K562 (cell line): ENCODE data around the gene KAT5. TPM values are rescaled to one million over a fixed set of nuclear protein-coding genes. Genes with fewer than 3 reads are reported as not detected.
A peak's percentile ranks its signal among the peaks of the same experiment; 100 is the strongest.

Experiments
- ATAC-seq: fragments of 200-7000 bp; cut with Tn5 transposase; 3 replicates; pipeline ENCODE4 v1.9.1; 2020; ENCODE audit warnings: moderate library complexity
- BruUV-seq: library from RNA; stranded (reverse); fragments of 400-500 nt; replicated peaks from 2 replicates; lab custom pipeline; 2021; lab: Mats Ljungman, UMichigan
- CTCF ChIA-PET: fragments of 300-600 bp; formaldehyde crosslinking; extraction: SDS; loops from one replicate; lab custom pipeline; 2021; ENCODE audit warnings: low intra/inter-chr PET ratio; lab: Yijun Ruan, JAX
- POLR2A ChIA-PET: fragments of 300-600, 350-650 bp; sonication (Branson Sonifier 250); formaldehyde crosslinking; extraction: SDS; loops from one replicate; lab custom pipeline; 2021; ENCODE audit warnings: antibody characterized with exemption, inconsistent platforms; lab: Yijun Ruan, JAX
- DNase-seq, 4 experiments: peaks; one replicate each; pipeline versions ENCODE4 v3.0.0 to v3.0.0-alpha.2; 2011 to 2018; ENCODE audit warnings: low spot score in 3 of 4, mixed read lengths in 3 of 4; ENCODE audit errors: extremely low read depth in 1 of 4
- FAIRE-seq: peaks from 2 replicates; lab custom pipeline; 2011; peaks lifted over from hg19 to GRCh38; lab: Jason Lieb, UNC
- H2AFZ ChIP-seq: 2 replicates; pipeline ENCODE4 v1.6.0; 2011; ENCODE audit warnings: low read depth, low read length, control low read depth, inconsistent platforms
- H3K27ac ChIP-seq: fragments of 200-600 bp; 3 replicates; pipeline ENCODE4 v1.8.0; 2011; ENCODE audit warnings: low read depth, mild to moderate bottlenecking, control low read depth, inconsistent platforms, low read length, moderate library complexity, mixed read lengths; ENCODE audit errors: extremely low read depth
- H3K27me3 ChIP-seq, 2 experiments: fragments of 300-600 bp in 1 of 2; 2 replicates in 1 of 2; 3 replicates in 1 of 2; pipeline versions ENCODE4 v1.6.0 to v1.8.0; 2011; ENCODE audit warnings: inconsistent platforms in 2 of 2, low read length in 2 of 2, mild to moderate bottlenecking in 1 of 2, mixed read lengths in 1 of 2, moderate library complexity in 1 of 2; ENCODE audit not compliant: control insufficient read depth in 2 of 2, insufficient read depth in 2 of 2
- H3K36me3 ChIP-seq: fragments of 300-600 bp; 3 replicates; pipeline ENCODE4 v1.8.0; 2011; ENCODE audit warnings: mild to moderate bottlenecking, low read length, inconsistent platforms; ENCODE audit not compliant: control insufficient read depth, insufficient read depth
- H3K4me1 ChIP-seq, 2 experiments: fragments of 200-600 bp in 1 of 2; replicated peaks in 1 of 2; 2 replicates in 1 of 2; 3 replicates in 1 of 2; pipeline versions ENCODE4 v1.5.1 to v1.8.0; 2011; ENCODE audit warnings: inconsistent platforms in 2 of 2, low read length in 2 of 2, mild to moderate bottlenecking in 1 of 2, mixed read lengths in 1 of 2, moderate library complexity in 1 of 2; ENCODE audit not compliant: control insufficient read depth in 2 of 2, insufficient read depth in 2 of 2
- H3K4me2 ChIP-seq: 2 replicates; pipeline ENCODE4 v1.6.1; 2011; ENCODE audit warnings: low read length, control low read depth, inconsistent platforms, mixed read lengths; ENCODE audit not compliant: insufficient read depth
- H3K4me3 ChIP-seq: fragments of 200-600 bp; sonication (generic), shearing (Covaris generic); 2 replicates; pipeline ENCODE4 v1.5.1; 2016; ENCODE audit warnings: control low read depth, inconsistent platforms
- H3K79me2 ChIP-seq: fragments of 200-600 bp; 3 replicates; pipeline ENCODE4 v1.8.0; 2011; ENCODE audit warnings: low read length, inconsistent platforms; ENCODE audit not compliant: control insufficient read depth, insufficient read depth
- H3K9ac ChIP-seq, 2 experiments: 2 replicates each; pipeline versions ENCODE4 v1.6.0 to v1.6.1; 2011; ENCODE audit warnings: low read depth in 2 of 2, low read length in 2 of 2, control low read depth in 1 of 2, inconsistent platforms in 1 of 2, mild to moderate bottlenecking in 1 of 2, mixed read lengths in 1 of 2; ENCODE audit not compliant: insufficient read depth in 1 of 2
- H3K9me1 ChIP-seq: one replicate; pipeline ENCODE4 v1.6.0; 2011; ENCODE audit warnings: inconsistent platforms, mild to moderate bottlenecking, low read length, moderate library complexity; ENCODE audit not compliant: control insufficient read depth, insufficient read depth
- H3K9me3 ChIP-seq: replicated peaks from 2 replicates; pipeline ENCODE4 v1.5.1; 2011; ENCODE audit warnings: low read depth, low read length, inconsistent platforms; ENCODE audit not compliant: control insufficient read depth, insufficient read depth
- H4K20me1 ChIP-seq: replicated peaks from 2 replicates; pipeline ENCODE4 v1.6.1; 2011; ENCODE audit warnings: low read length, inconsistent platforms, mixed read lengths; ENCODE audit not compliant: control insufficient read depth, insufficient read depth
- BCOR ChIP-seq: fragments of 450-650 bp; IDR thresholded peaks from 2 replicates; pipeline ENCODE4 v1.6.1; 2016
- CBX2 ChIP-seq: fragments of 200-600 bp; sonication (generic); IDR thresholded peaks from one replicate; pipeline ENCODE4 v1.6.1; 2012; ENCODE audit warnings: mild to moderate bottlenecking, low read length, inconsistent platforms; ENCODE audit not compliant: insufficient read depth, poor library complexity, severe bottlenecking
- NUFIP1 ChIP-seq: fragments of 450-650 bp; IDR thresholded peaks from 2 replicates; pipeline ENCODE4 v1.6.1; 2018; ENCODE audit not compliant: partially characterized antibody
- RBM25 ChIP-seq: fragments of 200-400 bp; formaldehyde crosslinking; IDR thresholded peaks from 2 replicates; pipeline ENCODE4 v1.6.1; 2018; ENCODE audit warnings: low read length, low read depth, moderate library complexity; ENCODE audit not compliant: severe bottlenecking
- RFX5 ChIP-seq: IDR thresholded peaks from 2 replicates; pipeline ENCODE4 v1.6.1; 2011; ENCODE audit warnings: low read depth, mild to moderate bottlenecking, improper control_type of control experiment, low read length
- RNF2 ChIP-seq: sonication (generic); IDR thresholded peaks from 2 replicates; pipeline ENCODE4 v1.6.1; 2016
- SNRNP70 ChIP-seq: fragments of 200-400 bp; formaldehyde crosslinking; optimal IDR thresholded peaks from 2 replicates; pipeline ENCODE3; 2017; ENCODE audit warnings: low read depth, low read length
- TAF15 ChIP-seq: fragments of 200-400 bp; formaldehyde crosslinking; IDR thresholded peaks from 2 replicates; pipeline ENCODE4 v1.6.1; 2017; ENCODE audit warnings: mild to moderate bottlenecking, low read depth, low read length, moderate library complexity
- XRCC4 ChIP-seq: IDR thresholded peaks from one replicate; pipeline ENCODE4 v1.6.1; 2011; ENCODE audit not compliant: insufficient read depth, insufficient read length; ENCODE audit errors: extremely low read depth
- ZNF121 ChIP-seq: sonication (generic); formaldehyde crosslinking; conservative IDR thresholded peaks from 2 replicates; pipeline ENCODE4 v1.8.0; 2022; ENCODE audit warnings: missing genetic modification reagents
- ZNF316 ChIP-seq: fragments of 450-650 bp; IDR thresholded peaks from 2 replicates; pipeline ENCODE4 v1.6.1; 2016
- ZNF561 ChIP-seq: fragments of 450-650 bp; formaldehyde crosslinking; conservative IDR thresholded peaks from 2 replicates; pipeline ENCODE4 v1.4.0; 2020; ENCODE audit warnings: mild to moderate bottlenecking, moderate library complexity
- WGBS: fragments of 100-300 bp; shearing (Covaris generic); methylation state at CpG from one replicate; pipeline ENCODE4 v1.1.6; 2016; ENCODE audit warnings: low coverage, mixed read lengths; ENCODE audit not compliant: insufficient coverage; ENCODE audit errors: missing lambda C conversion rate; 5-methylcytosine and 5-hydroxymethylcytosine counted together
- in situ Hi-C: fragments of 300-500 bp; cut with MboI; formaldehyde crosslinking; loops from 4 replicates; pipeline ENCODE4 v1.15.0; 2018; ENCODE audit warnings: inconsistent platforms, mixed read lengths
- intact Hi-C: fragments of 100-400 bp; cut with micrococcal nuclease; formaldehyde crosslinking; loops from 2 replicates; pipeline ENCODE4 v1.14.2; 2022
- polyA plus RNA-seq, 8 experiments: library from polyadenylated mRNA; depleted of rRNA in 4 of 8; stranded (reverse) in 5 of 8; unstranded in 3 of 8; fragments of >200 nt; fragmentation: Nextera tagmentation in 2 of 8; fragmentation: Illumina TruSeq in 1 of 8; extraction: Ambion mirVana in 2 of 8; extraction: Trizol in 1 of 8; gene quantifications; 2 replicates each; pipeline versions ENCODE4 v1.2.1 to v1.2.3, GENCODE V29; 2011 to 2014; ENCODE audit warnings: inconsistent platforms in 1 of 8, missing spikeins in 1 of 8
- total RNA-seq, 7 experiments: library from RNA; depleted of rRNA in 6 of 7; stranded (reverse); fragments of >200 nt in 6 of 7; fragmentation: Illumina TruSeq in 2 of 7; extraction: Trizol in 2 of 7; gene quantifications; 2 replicates each; pipeline versions ENCODE4 v1.2.1 to v1.2.3, GENCODE V29; 2011 to 2021; ENCODE audit warnings: low replicate concordance in 1 of 7

The KAT5 gene
- total and polyA plus RNA-seq, 9 of the 15 experiments (the other 6 are each of a cell fraction or from before 2014, with no cell fraction given) = 3.6 to 76.8 (median 52.7) TPM

DNA sequence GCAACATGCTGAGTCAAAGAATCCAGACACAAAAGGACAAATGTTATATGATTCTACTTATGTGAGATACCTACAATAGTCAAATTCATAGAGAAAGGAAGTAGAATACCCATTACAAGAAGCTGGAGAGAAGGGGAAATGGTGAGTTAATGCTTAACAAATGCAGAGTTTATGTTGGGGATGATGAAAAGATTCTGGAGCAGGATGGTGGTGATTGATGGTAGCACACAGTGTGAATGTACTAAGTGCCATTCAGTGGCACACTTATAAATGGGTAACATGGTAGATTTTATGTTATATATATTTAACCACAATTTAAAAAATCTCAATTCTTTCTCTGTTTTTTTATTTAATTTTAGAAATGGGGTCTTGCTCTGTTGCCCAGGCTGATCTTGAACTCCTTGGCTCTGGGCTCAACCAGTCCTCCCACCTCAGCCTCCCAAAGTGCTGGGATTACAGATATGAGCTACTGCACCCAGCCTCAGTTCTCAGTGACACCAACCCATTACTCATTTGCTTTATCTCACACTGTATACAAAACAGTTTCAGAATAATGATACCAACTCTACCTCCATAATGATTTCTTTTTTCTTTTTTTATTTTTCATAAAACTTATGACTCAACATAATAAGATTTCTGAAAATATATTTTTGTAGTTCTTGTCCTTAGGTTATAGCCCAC lies 39.7 kb upstream of the KAT5 start:
- H3K4me3 ChIP-seq = no peak overlapping the region
- H3K4me2 ChIP-seq = no peak overlapping the region
- H3K9me3 ChIP-seq = no peaks in the 10 kb centered on the region
- H3K27me3 ChIP-seq = no peaks in the 10 kb centered on the region
- in situ Hi-C loops (no loop called here), intact Hi-C loops (no loop called here)
- ChIA-PET CTCF (no interaction called here), POLR2A (interaction anchor here (0.8 to 1.0 kb wide), 2 partner anchors 9 to 13 kb away, joined by 3 read pairs; no protein-coding TSS in a partner anchor)
- no peak overlapping the region for H2AFZ ChIP-seq
- no peaks in the 10 kb centered on the region for H3K9me1 ChIP-seq
- H3K36me3 ChIP-seq = no peaks in the 10 kb centered on the region
- H3K27ac ChIP-seq = no peak overlapping the region
- H3K4me1 ChIP-seq = no peaks in the 10 kb centered on the region
- TF ChIP-seq ZNF121 (peak; percentile 86), BCOR (peak; percentile 7; the same call in 1 of the 2 replicates), ZNF316 (no peak), RBM25 (peak; percentile 30), CBX2 (no peak)
- no TSS peak for BruUV-seq
- FAIRE-seq (no peak), ATAC-seq (no peak), DNase-seq (no peak)
- no peaks in the 10 kb centered on the region for H4K20me1 ChIP-seq
- no peaks in the 10 kb centered on the region for H3K79me2 ChIP-seq
- H3K9ac ChIP-seq = no peak overlapping the region

- no peaks in the 10 kb centered on the region for H3K79me2 ChIP-seq
- no peak overlapping the region for H3K9ac ChIP-seq
- 14% methylated on average over 1 of the region's 2 CpGs for WGBS
- DNase-seq = no peak
- no peaks in the 10 kb centered on the region for H3K36me3 ChIP-seq
- H3K4me2 ChIP-seq = no peak overlapping the region
- no peaks in the 10 kb centered on the region for H4K20me1 ChIP-seq
- BruUV-seq = no TSS peak
- no peaks in the 10 kb centered on the region for H3K9me1 ChIP-seq
- in situ Hi-C loops = no loop called here
- ChIA-PET CTCF (no interaction called here), POLR2A (interaction anchor here (0.8 kb wide), 1 partner anchor 10 kb away, joined by 3 read pairs; no protein-coding TSS in a partner anchor)
- no peaks in the 10 kb centered on the region for H3K27me3 ChIP-seq
- no peak overlapping the region for H3K4me3 ChIP-seq
- no peaks in the 10 kb centered on the region for H3K4me1 ChIP-seq
- H3K27ac ChIP-seq = no peak overlapping the region
- TF ChIP-seq RFX5 = no peak
- TF ChIP-seq NUFIP1 = no peak
- no peak for TF ChIP-seq SNRNP70
- TF ChIP-seq XRCC4 = no peak
- TF ChIP-seq TAF15 = no peak
- TF ChIP-seq ZNF121 = peak; percentile 94
- TF ChIP-seq BCOR = peak; percentile 40; the same call in 1 of the 2 replicates
- TF ChIP-seq RBM25 = peak; percentile 50
- no peak for TF ChIP-seq ZNF561 (CRISPR knock-in tag)
- no peak for TF ChIP-seq RNF2
- H2AFZ ChIP-seq = no peak overlapping the region
- no peak for FAIRE-seq
- ATAC-seq = no peak
- no peaks in the 10 kb centered on the region for H3K9me3 ChIP-seq
- intact Hi-C loops = no loop called here
Measured at GRCh38 chr11:65672982-65673381, 39.1 kb upstream of the KAT5 start.
